Tibial artery (tissue), 4 donors: ENCODE data around the gene PCDHA2.
A peak's percentile ranks its signal among the peaks of the same experiment; 100 is the strongest.
"Not testable (repeated sequence)": the region's sequence is repeated elsewhere in the genome, so short reads cannot be mapped to it uniquely, and the experiment has no call there.

Experiments
- DNase-seq, 2 donors: peaks; one replicate each; pipeline ENCODE4 v3.0.0-alpha.2; 2019
- H3K27ac ChIP-seq, 2 donors: fragments of 200-600 bp; sonication (generic) in 1 of 2; 1 replicate in 1 of 2; 2 replicates in 1 of 2; pipeline ENCODE4 v1.5.1; 2018 to 2019; ENCODE audit warnings: mild to moderate bottlenecking in 1 of 2
- H3K27me3 ChIP-seq, 2 donors: fragments of 200-600 bp; sonication (generic) in 1 of 2; one replicate each; pipeline versions ENCODE4 v1.5.1 to v1.6.0; 2016 to 2019
- H3K36me3 ChIP-seq, 3 donors: fragments of 200-600 bp; sonication (generic) in 2 of 3; one replicate each; pipeline ENCODE4 v1.5.1; 2016 to 2019; ENCODE audit warnings: mild to moderate bottlenecking in 2 of 3
- H3K4me1 ChIP-seq, 4 donors: fragments of 200-600 bp; sonication (generic) in 2 of 4; 1 replicate in 3 of 4; 2 replicates in 1 of 4; pipeline ENCODE4 v1.5.1; 2016 to 2019
- H3K4me3 ChIP-seq, 2 donors: fragments of 200-600 bp; sonication (generic) in 1 of 2; 1 replicate in 1 of 2; 2 replicates in 1 of 2; pipeline ENCODE4 v1.5.1; 2018 to 2019; ENCODE audit warnings: mild to moderate bottlenecking in 2 of 2
- H3K9me3 ChIP-seq, 3 donors: fragments of 200-600 bp; sonication (generic) in 1 of 3; one replicate each; pipeline ENCODE4 v1.5.1; 2016 to 2019
- CTCF ChIP-seq, 2 experiments: fragments of 200-600 bp in 1 of 2; fragments of 450-650 bp in 1 of 2; IDR thresholded peaks; one replicate each; pipeline ENCODE4 v1.5.1; 2017 to 2019; ENCODE audit warnings: antibody characterized with exemption in 2 of 2, mild to moderate bottlenecking in 1 of 2, moderate library complexity in 1 of 2
- intact Hi-C: fragments of 100-400 bp; cut with DNase I; formaldehyde crosslinking; loops from one replicate; pipeline ENCODE4 v1.15.0; 2023; ENCODE audit warnings: low total_unique reads

PCDHA2 gene

GRCh38 chr5:140823475-140823874 lies 28.8 kb downstream of the PCDHA2 start:
- DNase-seq: no peak
- no peak overlapping the region for H3K27ac ChIP-seq
- no peaks in the 10 kb centered on the region for H3K36me3 ChIP-seq
- peaks cover 0 to 47% (median 25%) of the 10 kb centered on the region in 3 donors for H3K9me3 ChIP-seq
- H3K4me1 ChIP-seq: no peaks in the 10 kb centered on the region
- H3K27me3 ChIP-seq: peaks cover 0 to 11% of the 10 kb centered on the region in 2 donors
- no peak for TF ChIP-seq CTCF (IDR thresholded peaks at IDR 0.05)
- H3K4me3 ChIP-seq: no peak overlapping the region
- intact Hi-C loops: no loop called here

- Histone ChIP-seq H3K36me3 (no peaks in the 10 kb centered on the region), H3K27ac (no peak within 1 kb of the TSS), H3K27me3 (peaks cover 0 to 11% of the 10 kb centered on the region in 2 donors), H3K9me3 (peaks cover 0 to 56% (median 37%) of the 10 kb centered on the region in 3 donors), H3K4me3 (peak within 1 kb of the TSS in 1 of 2 donors; percentile 15), H3K4me1 (no peaks in the 10 kb centered on the region)
- intact Hi-C loops: no loop called here
- no peak for TF ChIP-seq CTCF (IDR thresholded peaks at IDR 0.05)
- DNase-seq: no peak
Observed at GRCh38 chr5:140827704-140828361, 33.2 kb downstream of the PCDHA2 start, which contains the start of gene PCDHA6. Gene PCDHA6 (plus strand): TSS chr5:140827960. CDS start chr5:140828092, 132 bp downstream.

GRCh38 chr5:140828362-140828737 lies 33.7 kb downstream of the PCDHA2 start:
- H3K36me3 ChIP-seq: no peaks in the 10 kb centered on the region
- intact Hi-C loops: no loop called here
- peaks cover 0 to 57% (median 32%) of the 10 kb centered on the region in 3 donors for H3K9me3 ChIP-seq
- H3K27ac ChIP-seq: no peak overlapping the region
- no peak for DNase-seq
- no peak for TF ChIP-seq CTCF (IDR thresholded peaks at IDR 0.05)
- peaks cover 0 to 10% of the 10 kb centered on the region in 2 donors for H3K27me3 ChIP-seq
- H3K4me1 ChIP-seq: no peaks in the 10 kb centered on the region
- H3K4me3 ChIP-seq: no peak overlapping the region

GRCh38 chr5:140829511-140830501 lies 35.2 kb downstream of the PCDHA2 start:
- H3K27ac ChIP-seq, H3K4me1 ChIP-seq, H3K4me3 ChIP-seq, DNase-seq, H3K36me3 ChIP-seq, H3K27me3 ChIP-seq, intact Hi-C loops: not testable (repeated sequence)
- peaks cover 0 to 63% (median 36%) of the 10 kb centered on the region in 3 donors for H3K9me3 ChIP-seq

GRCh38 chr5:140833993-140834392 lies 39.3 kb downstream of the PCDHA2 start, which contains the start of gene PCDHA7:
Gene PCDHA7 (plus strand): TSS chr5:140834269. CDS start chr5:140834384, 115 bp downstream.
- TF ChIP-seq CTCF (IDR thresholded peaks at IDR 0.05): no peak
- H3K9me3 ChIP-seq: peaks cover 0 to 60% (median 33%) of the 10 kb centered on the region in 3 donors
- no peak within 1 kb of the TSS for H3K27ac ChIP-seq
- no peak for DNase-seq
- peaks cover 0 to 3% (median 0%) of the 10 kb centered on the region in 3 donors for H3K36me3 ChIP-seq
- peak within 1 kb of the TSS in 1 of 2 donors; percentile 9 for H3K4me3 ChIP-seq
- peaks cover 0 to 12% of the 10 kb centered on the region in 2 donors for H3K27me3 ChIP-seq
- intact Hi-C loops: no loop called here
- no peaks in the 10 kb centered on the region for H3K4me1 ChIP-seq

GRCh38 chr5:140834439-140835008 lies 39.9 kb downstream of the PCDHA2 start:
- H3K36me3 ChIP-seq, H3K4me1 ChIP-seq, DNase-seq, intact Hi-C loops, H3K27ac ChIP-seq: not testable (repeated sequence)
- H3K9me3 ChIP-seq: peaks cover 0 to 55% (median 31%) of the 10 kb centered on the region in 3 donors
- H3K27me3 ChIP-seq: peaks cover 0 to 12% of the 10 kb centered on the region in 2 donors
- H3K4me3 ChIP-seq: peak overlapping the region in 1 of 2 donors; percentile 9
